Naive B cell (primary cell): Measurements from ENCODE around the gene BBS4. TPM values are rescaled to one million over a fixed set of nuclear protein-coding genes. Genes with fewer than 3 reads are reported as not detected.
"Not testable (repeated sequence)": the region's sequence is repeated elsewhere in the genome, so short reads cannot be mapped to it uniquely, and the experiment has no call there.

Experiments
- ATAC-seq, 2 donors: fragments of 150-1000 bp; cut with Tn5 transposase; 2 replicates each; pipeline ENCODE4 v1.10.0; 2021; ENCODE audit warnings: low read depth in 2 of 2, mild to moderate bottlenecking in 2 of 2, moderate library complexity in 2 of 2
- DNase-seq: peaks from one replicate; pipeline ENCODE4 v3.0.0; 2022
- H3K27ac Mint-ChIP-seq, 6 donors: one replicate each; pipeline ENCODE4 v1.8.0; 2020 to 2022; ENCODE audit warnings: mild to moderate bottlenecking in 6 of 6, mixed read lengths in 6 of 6, moderate library complexity in 5 of 6, inconsistent platforms in 2 of 6
- H3K27me3 Mint-ChIP-seq, 3 donors: one replicate each; pipeline ENCODE4 v1.8.0; 2021 to 2022; ENCODE audit warnings: mixed read lengths in 3 of 3, mild to moderate bottlenecking in 1 of 3
- H3K36me3 Mint-ChIP-seq, 2 donors: one replicate each; pipeline ENCODE4 v1.8.0; 2020 to 2022; ENCODE audit warnings: mixed read lengths in 2 of 2, inconsistent platforms in 1 of 2, mild to moderate bottlenecking in 1 of 2
- H3K4me1 Mint-ChIP-seq, 3 donors: one replicate each; pipeline ENCODE4 v1.8.0; 2020 to 2022; ENCODE audit warnings: mixed read lengths in 3 of 3, inconsistent platforms in 1 of 3, mild to moderate bottlenecking in 1 of 3, moderate library complexity in 1 of 3
- H3K4me3 Mint-ChIP-seq, 8 donors: one replicate each; pipeline ENCODE4 v1.8.0; 2020 to 2022; ENCODE audit warnings: mild to moderate bottlenecking in 8 of 8, mixed read lengths in 8 of 8, moderate library complexity in 8 of 8, inconsistent platforms in 2 of 8
- H3K9me3 Mint-ChIP-seq, 7 donors: one replicate each; pipeline ENCODE4 v1.8.0; 2020 to 2022; ENCODE audit warnings: mixed read lengths in 7 of 7, mild to moderate bottlenecking in 5 of 7, inconsistent platforms in 2 of 7, moderate library complexity in 1 of 7
- polyA plus RNA-seq, 6 donors: library from polyadenylated mRNA; unstranded; fragments of 300-500 nt; fragmentation: Illumina TruSeq; gene quantifications; one replicate each; pipeline ENCODE4 v1.2.3, GENCODE V29; 2021; ENCODE audit warnings: low read depth in 6 of 6

BBS4 gene
- polyA plus RNA-seq, 6 donors from 2014 or later, result 11.4 to 14.9 (median 13.2) TPM

- no peak for ATAC-seq
- H3K4me3 Mint-ChIP-seq, result no peak overlapping the region
- DNase-seq, result no peak
- H3K9me3 Mint-ChIP-seq, result no peaks in the 10 kb centered on the region
- peaks cover 0 to 4% of the 10 kb centered on the region in 2 donors for H3K36me3 Mint-ChIP-seq
- H3K27ac Mint-ChIP-seq, result no peak overlapping the region
- H3K4me1 Mint-ChIP-seq, result peaks cover 0 to 3% (median 1%) of the 10 kb centered on the region in 3 donors
- no peaks in the 10 kb centered on the region for H3K27me3 Mint-ChIP-seq
Observed at GRCh38 chr15:72725446-72725845, 39.4 kb downstream of the BBS4 start.

DNA sequence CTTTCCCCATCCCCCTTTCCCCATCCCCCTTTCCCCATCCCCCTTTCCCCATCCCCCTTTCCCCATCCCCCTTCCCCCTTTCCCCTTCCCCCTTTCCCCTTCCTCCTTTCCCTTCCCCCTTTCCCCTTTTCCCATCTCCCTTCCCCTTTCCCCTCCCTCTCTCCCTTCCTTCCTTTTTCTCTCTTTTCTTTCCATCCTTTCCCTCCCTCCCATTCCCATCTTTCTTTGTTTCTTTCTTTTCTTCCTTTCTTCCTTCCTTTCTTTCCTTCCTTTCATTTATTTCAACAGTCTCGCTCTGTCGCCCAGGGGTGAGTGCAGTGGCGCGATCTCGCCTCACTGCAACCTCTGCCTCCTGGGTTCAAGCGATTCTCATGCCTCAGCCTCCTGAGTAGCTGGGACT is 39.8 kb downstream of the BBS4 start:
- not testable (repeated sequence) for H3K9me3 Mint-ChIP-seq, DNase-seq, H3K36me3 Mint-ChIP-seq, H3K27me3 Mint-ChIP-seq, H3K4me1 Mint-ChIP-seq, ATAC-seq, H3K4me3 Mint-ChIP-seq
- H3K27ac Mint-ChIP-seq, result peak overlapping the region in 1 of 6 donors; percentile 75

GRCh38 chr15:72727154-72727553 is 41.1 kb downstream of the BBS4 start:
- no peak overlapping the region for H3K4me3 Mint-ChIP-seq
- H3K27me3 Mint-ChIP-seq, result no peaks in the 10 kb centered on the region
- H3K9me3 Mint-ChIP-seq, result no peaks in the 10 kb centered on the region
- DNase-seq (no peak), ATAC-seq (no peak)
- H3K36me3 Mint-ChIP-seq, result peaks cover 0 to 4% of the 10 kb centered on the region in 2 donors
- peaks cover 0 to 3% (median 1%) of the 10 kb centered on the region in 3 donors for H3K4me1 Mint-ChIP-seq
- no peak overlapping the region for H3K27ac Mint-ChIP-seq

DNA sequence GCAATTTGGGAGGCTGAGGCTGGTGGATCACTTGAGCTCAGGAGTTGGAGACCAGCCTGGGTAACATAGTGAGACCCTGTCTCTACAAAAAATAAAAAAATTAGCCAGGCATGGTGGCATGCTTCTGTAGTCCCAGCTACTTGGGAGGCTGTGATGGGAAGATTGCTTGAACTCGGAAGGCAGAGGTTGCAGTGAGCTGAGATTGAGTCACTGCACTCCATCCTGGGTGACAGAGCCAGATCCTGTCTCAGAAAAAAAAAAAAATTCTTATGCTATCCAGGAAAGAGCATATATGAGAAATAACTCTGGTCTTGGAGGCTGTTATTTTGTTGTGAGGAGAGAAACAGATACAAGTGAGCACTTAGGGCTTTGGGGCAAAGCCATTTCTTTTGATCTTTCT is 42.2 kb downstream of the BBS4 start:
- H3K27ac Mint-ChIP-seq, H3K4me3 Mint-ChIP-seq, H3K27me3 Mint-ChIP-seq, H3K4me1 Mint-ChIP-seq, H3K9me3 Mint-ChIP-seq, ATAC-seq, DNase-seq: not testable (repeated sequence)
- H3K36me3 Mint-ChIP-seq, result peaks cover 0 to 10% of the 10 kb centered on the region in 2 donors

DNA sequence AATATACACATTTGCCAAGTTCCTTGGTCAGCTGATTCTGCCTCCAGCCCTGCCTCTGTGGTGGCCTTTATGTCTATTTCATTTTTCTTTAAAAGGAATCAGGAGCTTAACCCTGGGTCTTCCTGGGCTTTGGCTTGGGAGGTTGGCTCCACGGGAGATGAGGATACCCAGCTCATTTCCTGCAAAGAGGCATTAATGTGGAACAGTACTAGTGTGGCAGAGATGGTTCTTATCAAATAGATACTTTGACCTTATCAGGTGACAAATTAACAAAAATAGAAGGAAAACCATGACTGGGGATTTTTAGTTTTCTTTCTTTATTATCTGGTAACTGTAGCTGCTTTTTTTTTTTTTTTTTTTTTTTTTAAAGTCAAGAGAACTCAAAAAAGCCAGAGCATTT is 42.8 kb downstream of the BBS4 start:
- Mint-ChIP-seq H3K4me1 (peaks cover 0 to 3% (median 1%) of the 10 kb centered on the region in 3 donors), H3K4me3 (no peak overlapping the region), H3K27ac (peak overlapping the region in 1 of 6 donors; percentile 50), H3K9me3 (no peaks in the 10 kb centered on the region), H3K36me3 (peaks cover 0 to 6% of the 10 kb centered on the region in 2 donors), H3K27me3 (no peaks in the 10 kb centered on the region)
- DNase-seq, result no peak
- ATAC-seq, result no peak

DNA sequence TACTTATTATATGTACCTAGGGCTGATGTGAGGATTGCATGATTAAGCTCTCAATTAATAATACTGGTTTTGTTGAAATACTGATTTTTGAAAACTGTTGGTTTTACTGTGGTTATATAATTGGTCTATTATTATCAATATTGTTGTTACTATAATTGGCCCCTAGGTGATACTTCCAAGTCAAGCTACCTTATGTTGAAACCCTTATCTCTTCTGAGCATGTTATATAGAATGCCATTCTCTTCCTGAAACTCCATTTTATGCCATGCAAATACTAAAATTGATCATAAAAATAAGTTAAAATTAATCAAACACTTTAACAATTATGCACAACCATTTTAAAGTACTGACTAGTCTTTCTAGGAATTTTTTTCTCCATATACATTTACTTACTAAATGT is 46.1 kb downstream of the BBS4 start:
- peak overlapping the region in 1 of 6 donors; percentile 66 for H3K27ac Mint-ChIP-seq
- no peaks in the 10 kb centered on the region for H3K27me3 Mint-ChIP-seq
- H3K36me3 Mint-ChIP-seq, result peaks cover 7 to 15% of the 10 kb centered on the region in 2 donors
- ATAC-seq (no peak), DNase-seq (no peak)
- peaks cover 0 to 10% (median 1%) of the 10 kb centered on the region in 3 donors for H3K4me1 Mint-ChIP-seq
- H3K4me3 Mint-ChIP-seq, result no peak overlapping the region
- H3K9me3 Mint-ChIP-seq, result no peaks in the 10 kb centered on the region

DNA sequence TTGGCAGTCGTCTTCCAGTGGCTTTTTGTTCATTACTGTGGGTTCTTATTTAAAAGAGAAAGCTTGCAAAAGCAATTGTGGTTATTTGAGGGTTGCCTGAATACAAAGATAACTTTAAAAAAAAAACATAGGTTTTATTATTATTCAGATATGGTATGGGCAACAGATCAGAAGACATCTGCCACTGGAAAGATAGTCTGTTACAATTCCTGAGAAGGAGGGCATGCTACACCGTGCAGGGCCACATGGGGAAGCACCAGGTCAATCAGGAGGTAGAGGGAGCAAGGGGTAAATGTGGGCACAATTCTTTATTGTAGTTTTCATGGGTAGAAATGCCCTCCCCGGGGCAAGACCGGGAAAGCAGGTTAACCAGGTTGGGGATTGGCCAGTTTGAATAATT is 46.5 kb downstream of the BBS4 start:
- DNase-seq (no peak), ATAC-seq (no peak)
- H3K36me3 Mint-ChIP-seq, result peaks cover 7 to 15% of the 10 kb centered on the region in 2 donors
- peak overlapping the region in 3 of 6 donors; percentile 61 to 86 (median 66) for H3K27ac Mint-ChIP-seq
- H3K4me3 Mint-ChIP-seq, result no peak overlapping the region
- H3K4me1 Mint-ChIP-seq, result peaks cover 0 to 10% (median 1%) of the 10 kb centered on the region in 3 donors
- no peaks in the 10 kb centered on the region for H3K9me3 Mint-ChIP-seq
- no peaks in the 10 kb centered on the region for H3K27me3 Mint-ChIP-seq

- Mint-ChIP-seq H3K9me3 (no peaks in the 10 kb centered on the region), H3K36me3 (peaks cover 15 to 21% of the 10 kb centered on the region in 2 donors), H3K4me1 (peaks cover 3 to 16% (median 4%) of the 10 kb centered on the region in 3 donors), H3K27ac (peak overlapping the region in 5 of 6 donors; percentile 1 to 84 (median 17)), H3K27me3 (no peaks in the 10 kb centered on the region), H3K4me3 (no peak overlapping the region)
- DNase-seq (no peak), ATAC-seq (no peak)
Observed at GRCh38 chr15:72733941-72734738, 48.1 kb downstream of the BBS4 start.

- DNase-seq (no peak), ATAC-seq (no peak)
- peaks cover 12 to 26% (median 13%) of the 10 kb centered on the region in 3 donors for H3K4me1 Mint-ChIP-seq
- H3K27me3 Mint-ChIP-seq, result no peaks in the 10 kb centered on the region
- peak overlapping the region in 2 of 6 donors; percentile 6 to 20 for H3K27ac Mint-ChIP-seq
- no peak overlapping the region for H3K4me3 Mint-ChIP-seq
- no peaks in the 10 kb centered on the region for H3K9me3 Mint-ChIP-seq
- peaks cover 21 to 22% of the 10 kb centered on the region in 2 donors for H3K36me3 Mint-ChIP-seq
Observed at GRCh38 chr15:72735111-72735510, 49.1 kb downstream of the BBS4 start.

- H3K27ac Mint-ChIP-seq, result peak overlapping the region in 2 of 6 donors; percentile 33 to 60
- DNase-seq, result no peak
- H3K9me3 Mint-ChIP-seq, result no peaks in the 10 kb centered on the region
- no peaks in the 10 kb centered on the region for H3K27me3 Mint-ChIP-seq
- H3K4me3 Mint-ChIP-seq, result no peak overlapping the region
- peaks cover 21 to 38% (median 22%) of the 10 kb centered on the region in 3 donors for H3K4me1 Mint-ChIP-seq
- no peak for ATAC-seq
- peaks cover 22 to 29% of the 10 kb centered on the region in 2 donors for H3K36me3 Mint-ChIP-seq
Observed at GRCh38 chr15:72737061-72737460, 51.1 kb downstream of the BBS4 start.

- ATAC-seq, result no peak
- Mint-ChIP-seq H3K27me3 (no peaks in the 10 kb centered on the region), H3K36me3 (peaks cover 22 to 25% of the 10 kb centered on the region in 2 donors), H3K27ac (peak overlapping the region in 1 of 6 donors; percentile 15), H3K4me1 (peaks cover 21 to 38% (median 22%) of the 10 kb centered on the region in 3 donors), H3K9me3 (no peaks in the 10 kb centered on the region), H3K4me3 (no peak overlapping the region)
- DNase-seq, result no peak
Observed at GRCh38 chr15:72737723-72738122, 51.7 kb downstream of the BBS4 start.

DNA sequence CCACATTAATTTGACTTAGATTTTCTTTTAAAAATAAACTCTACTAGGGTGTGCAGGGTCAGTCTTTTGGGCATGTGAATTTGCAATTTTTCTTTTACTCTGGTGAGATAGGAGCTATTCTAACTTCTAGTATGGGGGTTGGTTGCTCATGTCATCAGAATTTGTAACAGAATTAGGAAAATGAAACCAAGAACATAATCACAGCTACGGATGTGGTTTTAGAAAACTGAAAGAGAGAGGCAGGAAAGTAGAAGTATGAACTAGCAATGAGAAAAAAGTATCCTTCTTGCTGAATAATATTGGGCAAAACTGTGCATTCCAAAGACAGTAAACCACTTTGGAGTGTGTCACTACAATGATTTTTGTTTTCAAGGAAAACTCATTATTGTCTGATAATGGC is 54.2 kb downstream of the BBS4 start:
- Mint-ChIP-seq H3K4me3 (peak overlapping the region in 5 of 8 donors; percentile 2 to 59 (median 10)), H3K9me3 (no peaks in the 10 kb centered on the region), H3K4me1 (peaks cover 21 to 28% (median 22%) of the 10 kb centered on the region in 3 donors), H3K27ac (peak overlapping the region in 4 of 6 donors; percentile 39 to 87 (median 57)), H3K36me3 (peaks cover 18 to 22% of the 10 kb centered on the region in 2 donors), H3K27me3 (no peaks in the 10 kb centered on the region)
- ATAC-seq (peak; percentile 40 to 55), DNase-seq (peak; percentile 6)

- Mint-ChIP-seq H3K27me3 (no peaks in the 10 kb centered on the region), H3K4me3 (no peak overlapping the region), H3K36me3 (peaks cover 14% of the 10 kb centered on the region in 2 donors), H3K4me1 (peaks cover 16 to 29% (median 28%) of the 10 kb centered on the region in 3 donors), H3K27ac (peak overlapping the region in 1 of 6 donors; percentile 8), H3K9me3 (no peaks in the 10 kb centered on the region)
- ATAC-seq, result no peak
- DNase-seq, result no peak
Observed at GRCh38 chr15:72749700-72750099, 63.7 kb downstream of the BBS4 start.
